Mesendoderm (in vitro differentiated cells): ENCODE data around the gene SLC1A6.

Experiments
- DNase-seq: peaks from one replicate; pipeline ENCODE4 v3.0.0; 2013
- H2AK5ac ChIP-seq: 2 replicates; pipeline ENCODE4 v1.6.1; 2013; ENCODE audit warnings: low read length, inconsistent platforms
- H2BK120ac ChIP-seq: 2 replicates; pipeline ENCODE4 v1.6.1; 2013; ENCODE audit warnings: low read depth, mild to moderate bottlenecking, low read length, moderate library complexity, mixed read lengths
- H2BK15ac ChIP-seq: replicated peaks from 2 replicates; pipeline ENCODE4 v1.6.1; 2013; ENCODE audit warnings: low read depth, mild to moderate bottlenecking, moderate library complexity
- H2BK5ac ChIP-seq: 2 replicates; pipeline ENCODE4 v1.6.1; 2013; ENCODE audit warnings: low read length, inconsistent platforms
- H3K18ac ChIP-seq: 2 replicates; pipeline ENCODE4 v1.6.1; 2013; ENCODE audit warnings: mild to moderate bottlenecking, low read length, mixed read lengths
- H3K23ac ChIP-seq: one replicate; pipeline ENCODE4 v1.6.1; 2013; ENCODE audit warnings: low read length
- H3K27ac ChIP-seq: 2 replicates; pipeline ENCODE4 v1.5.1; 2013; ENCODE audit warnings: low read depth, mild to moderate bottlenecking, inconsistent platforms, low read length, moderate library complexity
- H3K27me3 ChIP-seq: 2 replicates; pipeline ENCODE4 v1.6.1; 2013; ENCODE audit warnings: low read length, control low read depth, mild to moderate bottlenecking, inconsistent platforms; ENCODE audit not compliant: insufficient read depth, poor library complexity
- H3K36me3 ChIP-seq: 2 replicates; pipeline ENCODE4 v1.6.1; 2013; ENCODE audit warnings: low read length, inconsistent platforms; ENCODE audit not compliant: control insufficient read depth, insufficient read depth
- H3K4ac ChIP-seq: one replicate; pipeline ENCODE4 v1.6.1; 2013; ENCODE audit warnings: low read depth, mild to moderate bottlenecking, low read length, moderate library complexity
- H3K4me1 ChIP-seq: 2 replicates; pipeline ENCODE4 v1.6.1; 2013; ENCODE audit warnings: low read depth, low read length, inconsistent platforms; ENCODE audit not compliant: control insufficient read depth
- H3K4me2 ChIP-seq: 2 replicates; pipeline ENCODE4 v1.6.1; 2013; ENCODE audit warnings: low read length
- H3K4me3 ChIP-seq: 2 replicates; pipeline ENCODE4 v1.5.1; 2013; ENCODE audit warnings: mild to moderate bottlenecking, low read length
- H3K56ac ChIP-seq: one replicate; pipeline ENCODE4 v1.6.1; 2013; ENCODE audit warnings: low read length
- H3K79me1 ChIP-seq: 2 replicates; pipeline ENCODE4 v1.6.1; 2013; ENCODE audit warnings: low read length, inconsistent platforms
- H3K79me2 ChIP-seq: 2 replicates; pipeline ENCODE4 v1.6.1; 2013; ENCODE audit warnings: mild to moderate bottlenecking, low read length; ENCODE audit not compliant: control insufficient read depth, insufficient read depth
- H3K9ac ChIP-seq: 2 replicates; pipeline ENCODE4 v1.6.1; 2013; ENCODE audit warnings: low read length, inconsistent platforms
- H4K5ac ChIP-seq: one replicate; pipeline ENCODE4 v1.6.1; 2013; ENCODE audit warnings: low read length
- H4K8ac ChIP-seq: one replicate; pipeline ENCODE4 v1.6.1; 2013; ENCODE audit warnings: low read depth, mild to moderate bottlenecking, control low read depth, low read length, moderate library complexity
- WGBS: extraction: QIAGEN DNeasy Blood & Tissue Kit; methylation state at CpG from one replicate; pipeline ENCODE4 v1.1.7; 2013; ENCODE audit warnings: low lambda C conversion rate, missing lambda C conversion rate; ENCODE audit not compliant: insufficient coverage; ENCODE audit errors: extremely low coverage; 5-methylcytosine and 5-hydroxymethylcytosine counted together

SLC1A6 gene

GRCh38 chr19:14901675-14902260 is 77.9 kb downstream of the SLC1A6 start:
- Histone ChIP-seq H3K9ac (no peak overlapping the region), H3K27me3 (no peaks in the 10 kb centered on the region), H3K4ac (no peak overlapping the region), H2AK5ac (no peak overlapping the region), H4K8ac (no peak overlapping the region), H3K79me2 (no peaks in the 10 kb centered on the region), H3K27ac (no peak overlapping the region), H2BK120ac (no peak overlapping the region), H3K36me3 (no peaks in the 10 kb centered on the region), H3K4me2 (no peak overlapping the region), H3K4me3 (no peak overlapping the region), H2BK5ac (no peak overlapping the region), H3K56ac (no peak overlapping the region), H3K4me1 (no peaks in the 10 kb centered on the region), H2BK15ac (no peak overlapping the region), H4K5ac (no peak overlapping the region), H3K23ac (no peak overlapping the region), H3K79me1 (no peaks in the 10 kb centered on the region), H3K18ac (no peak overlapping the region)
- no CpG with 5 or more reads among the region's 2 CpGs for WGBS
- no peak for DNase-seq
